Measurements from ENCODE around the gene TOP3B.

GRCh38 chr22:21919526-21920307 is 62.9 kb downstream of the TOP3B start:
- TF ChIP-seq SIN3A (IDR thresholded peaks at IDR 0.05; ENCODE audit: borderline replicate concordance, insufficient read depth, low read length) (no peak), REST (IDR thresholded peaks at IDR 0.05; ENCODE audit: insufficient read depth in 1 of 2, low read depth in 2 of 2, low read length in 2 of 2) (no peak)
